ENCODE data around the gene GIT2. TPM values are rescaled to one million over a fixed set of nuclear protein-coding genes. Genes with fewer than 3 reads are reported as not detected.

The GIT2 gene
- total and polyA plus RNA-seq, 2 of the 13 experiments (the other 11 are each of a cell fraction or from before 2014, with no cell fraction given) = 18.4 to 19.8 TPM

GRCh38 chr12:109881752-109882151 lies 114.4 kb downstream of the GIT2 start:
- intact Hi-C loops (cut with micrococcal nuclease; ENCODE audit: unreplicated experiment) = no loop called here

More at GRCh38 chr12:109881752-109882151, 114.4 kb downstream of the GIT2 start:
- H4K20me1 ChIP-seq (ENCODE audit: insufficient read depth, low read length) = no peaks in the 10 kb centered on the region
- in situ Hi-C loops (cut with HindIII; ENCODE audit: extremely low pct_ligation_motif_present, low pct_unique_long_range_greater_than_20kb) = loop anchor here (5.0 kb wide), 1 partner anchor 34 kb away; no protein-coding TSS in a partner anchor
- peaks cover 7% of the 10 kb centered on the region for H3K79me2 ChIP-seq (ENCODE audit: insufficient read depth, low read length)
- ChIA-PET CTCF (ENCODE audit: low intra/inter-chr PET ratio, low total read pairs) (interaction anchor here (1.0 kb wide), 1 partner anchor 28 kb away, joined by 3 read pairs; no protein-coding TSS in a partner anchor), POLR2A (interaction anchor here (1.2 kb wide), 1 partner anchor 29 kb away, joined by 5 read pairs; no protein-coding TSS in a partner anchor)
- no peak overlapping the region for H3K4me2 ChIP-seq (ENCODE audit: low read depth, low read length)
- no peak overlapping the region for H3K27ac ChIP-seq (ENCODE audit: extremely low read length, insufficient read depth, low read length)
- peaks cover 52% of the 10 kb centered on the region for H3K4me1 ChIP-seq (ENCODE audit: insufficient read depth, low read length)
- no peak overlapping the region for H3K9ac ChIP-seq (ENCODE audit: insufficient read depth, low read depth, low read length)
- no TSS peak for BruUV-seq (replicated peaks)
- FAIRE-seq = no peak
- no peak for TF ChIP-seq PLSCR1 (CRISPR knock-in tag; IDR thresholded peaks at IDR 0.05; ENCODE audit: borderline replicate concordance)
- no peak for TF ChIP-seq EZH2 (conservative IDR thresholded peaks at IDR 0.05; ENCODE audit: low read depth, low read length)
- no peak for TF ChIP-seq ZNF468 (CRISPR knock-in tag; IDR thresholded peaks at IDR 0.05)
- no peak for TF ChIP-seq JDP2 (CRISPR knock-in tag; IDR thresholded peaks at IDR 0.05; ENCODE audit: borderline replicate concordance)
- no peak for TF ChIP-seq TBX3 (IDR thresholded peaks at IDR 0.05; ENCODE audit: borderline replicate concordance)
- TF ChIP-seq, protein P1, sequence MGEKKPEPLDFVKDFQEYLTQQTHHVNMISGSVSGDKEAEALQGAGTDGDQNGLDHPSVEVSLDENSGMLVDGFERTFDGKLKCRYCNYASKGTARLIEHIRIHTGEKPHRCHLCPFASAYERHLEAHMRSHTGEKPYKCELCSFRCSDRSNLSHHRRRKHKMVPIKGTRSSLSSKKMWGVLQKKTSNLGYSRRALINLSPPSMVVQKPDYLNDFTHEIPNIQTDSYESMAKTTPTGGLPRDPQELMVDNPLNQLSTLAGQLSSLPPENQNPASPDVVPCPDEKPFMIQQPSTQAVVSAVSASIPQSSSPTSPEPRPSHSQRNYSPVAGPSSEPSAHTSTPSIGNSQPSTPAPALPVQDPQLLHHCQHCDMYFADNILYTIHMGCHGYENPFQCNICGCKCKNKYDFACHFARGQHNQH (CRISPR knock-in tag; IDR thresholded peaks at IDR 0.05) = no peak
- no peak for ATAC-seq
- H3K4me3 ChIP-seq (replicated peaks in 1 of 3; ENCODE audit: insufficient read depth in 1 of 3, low read depth in 2 of 3, low read length in 3 of 3) = no peak overlapping the region
- 70% methylated on average over 2 of the region's 2 CpGs for WGBS (ENCODE audit: low lambda C conversion rate)
- no peak overlapping the region for H2AFZ ChIP-seq (ENCODE audit: low read length)
- H3K9me3 ChIP-seq (ENCODE audit: low read length) = no peaks in the 10 kb centered on the region
- H3K36me3 ChIP-seq (replicated peaks in 1 of 2; ENCODE audit: control insufficient read depth in 1 of 2, insufficient read depth in 2 of 2, low read length in 2 of 2) = no peaks in the 10 kb centered on the region
- DNase-seq (ENCODE audit: low spot score) = no peak
- H3K27me3 ChIP-seq (ENCODE audit: control insufficient read depth in 1 of 2, insufficient read depth in 2 of 2, low read length in 2 of 2) = peaks cover 0 to 9% of the 10 kb centered on the region in 2 experiments; a peak in 2 of 5 replicates

All from HepG2 (cell line).